K562 (cell line): ENCODE measurements around the gene PDE4D. TPM values are rescaled to one million over a fixed set of nuclear protein-coding genes. Genes with fewer than 3 reads are reported as not detected.

Experiments
- ATAC-seq: fragments of 200-7000 bp; cut with Tn5 transposase; 3 replicates; pipeline ENCODE4 v1.9.1; 2020; ENCODE audit warnings: moderate library complexity
- BruUV-seq: library from RNA; stranded (reverse); fragments of 400-500 nt; replicated peaks from 2 replicates; lab custom pipeline; 2021; lab: Mats Ljungman, UMichigan
- CTCF ChIA-PET: fragments of 300-600 bp; formaldehyde crosslinking; extraction: SDS; loops from one replicate; lab custom pipeline; 2021; ENCODE audit warnings: low intra/inter-chr PET ratio; lab: Yijun Ruan, JAX
- POLR2A ChIA-PET: fragments of 300-600, 350-650 bp; sonication (Branson Sonifier 250); formaldehyde crosslinking; extraction: SDS; loops from one replicate; lab custom pipeline; 2021; ENCODE audit warnings: antibody characterized with exemption, inconsistent platforms; lab: Yijun Ruan, JAX
- DNase-seq, 4 experiments: peaks; one replicate each; pipeline versions ENCODE4 v3.0.0 to v3.0.0-alpha.2; 2011 to 2018; ENCODE audit warnings: low spot score in 3 of 4, mixed read lengths in 3 of 4; ENCODE audit errors: extremely low read depth in 1 of 4
- FAIRE-seq: peaks from 2 replicates; lab custom pipeline; 2011; peaks lifted over from hg19 to GRCh38; lab: Jason Lieb, UNC
- H2AFZ ChIP-seq: 2 replicates; pipeline ENCODE4 v1.6.0; 2011; ENCODE audit warnings: low read depth, low read length, control low read depth, inconsistent platforms
- H3K27ac ChIP-seq: fragments of 200-600 bp; 3 replicates; pipeline ENCODE4 v1.8.0; 2011; ENCODE audit warnings: low read depth, mild to moderate bottlenecking, control low read depth, inconsistent platforms, low read length, moderate library complexity, mixed read lengths; ENCODE audit errors: extremely low read depth
- H3K27me3 ChIP-seq, 2 experiments: fragments of 300-600 bp in 1 of 2; 2 replicates in 1 of 2; 3 replicates in 1 of 2; pipeline versions ENCODE4 v1.6.0 to v1.8.0; 2011; ENCODE audit warnings: inconsistent platforms in 2 of 2, low read length in 2 of 2, mild to moderate bottlenecking in 1 of 2, mixed read lengths in 1 of 2, moderate library complexity in 1 of 2; ENCODE audit not compliant: control insufficient read depth in 2 of 2, insufficient read depth in 2 of 2
- H3K36me3 ChIP-seq: fragments of 300-600 bp; 3 replicates; pipeline ENCODE4 v1.8.0; 2011; ENCODE audit warnings: mild to moderate bottlenecking, low read length, inconsistent platforms; ENCODE audit not compliant: control insufficient read depth, insufficient read depth
- H3K4me1 ChIP-seq, 2 experiments: fragments of 200-600 bp in 1 of 2; replicated peaks in 1 of 2; 2 replicates in 1 of 2; 3 replicates in 1 of 2; pipeline versions ENCODE4 v1.5.1 to v1.8.0; 2011; ENCODE audit warnings: inconsistent platforms in 2 of 2, low read length in 2 of 2, mild to moderate bottlenecking in 1 of 2, mixed read lengths in 1 of 2, moderate library complexity in 1 of 2; ENCODE audit not compliant: control insufficient read depth in 2 of 2, insufficient read depth in 2 of 2
- H3K4me2 ChIP-seq: 2 replicates; pipeline ENCODE4 v1.6.1; 2011; ENCODE audit warnings: low read length, control low read depth, inconsistent platforms, mixed read lengths; ENCODE audit not compliant: insufficient read depth
- H3K4me3 ChIP-seq: fragments of 200-600 bp; sonication (generic), shearing (Covaris generic); 2 replicates; pipeline ENCODE4 v1.5.1; 2016; ENCODE audit warnings: control low read depth, inconsistent platforms
- H3K79me2 ChIP-seq: fragments of 200-600 bp; 3 replicates; pipeline ENCODE4 v1.8.0; 2011; ENCODE audit warnings: low read length, inconsistent platforms; ENCODE audit not compliant: control insufficient read depth, insufficient read depth
- H3K9ac ChIP-seq, 2 experiments: 2 replicates each; pipeline versions ENCODE4 v1.6.0 to v1.6.1; 2011; ENCODE audit warnings: low read depth in 2 of 2, low read length in 2 of 2, control low read depth in 1 of 2, inconsistent platforms in 1 of 2, mild to moderate bottlenecking in 1 of 2, mixed read lengths in 1 of 2; ENCODE audit not compliant: insufficient read depth in 1 of 2
- H3K9me1 ChIP-seq: one replicate; pipeline ENCODE4 v1.6.0; 2011; ENCODE audit warnings: inconsistent platforms, mild to moderate bottlenecking, low read length, moderate library complexity; ENCODE audit not compliant: control insufficient read depth, insufficient read depth
- H3K9me3 ChIP-seq: replicated peaks from 2 replicates; pipeline ENCODE4 v1.5.1; 2011; ENCODE audit warnings: low read depth, low read length, inconsistent platforms; ENCODE audit not compliant: control insufficient read depth, insufficient read depth
- H4K20me1 ChIP-seq: replicated peaks from 2 replicates; pipeline ENCODE4 v1.6.1; 2011; ENCODE audit warnings: low read length, inconsistent platforms, mixed read lengths; ENCODE audit not compliant: control insufficient read depth, insufficient read depth
- GABPB2 ChIP-seq: fragments of 250-450 bp; sonication (Bioruptor Pico); conservative IDR thresholded peaks from 2 replicates; pipeline ENCODE4 v1.5.1; 2021; ENCODE audit warnings: mild to moderate bottlenecking
- NELFE ChIP-seq: IDR thresholded peaks from 2 replicates; pipeline ENCODE4 v1.6.1; 2011; ENCODE audit warnings: mild to moderate bottlenecking; ENCODE audit not compliant: insufficient read depth, insufficient read length
- RB1 ChIP-seq: fragments of 450-650 bp; IDR thresholded peaks from 2 replicates; pipeline ENCODE4 v1.6.1; 2017; ENCODE audit warnings: low read depth, mild to moderate bottlenecking
- REST ChIP-seq, 2 experiments: fragments of 450-650 bp; formaldehyde crosslinking in 1 of 2; IDR thresholded peaks; 2 replicates each; pipeline versions ENCODE4 v1.4.0 to v1.6.1; 2014 to 2020; ENCODE audit warnings: mild to moderate bottlenecking in 2 of 2, borderline replicate concordance in 1 of 2, low read depth in 1 of 2
- THRB ChIP-seq: fragments of 450-650 bp; formaldehyde crosslinking; conservative IDR thresholded peaks from 2 replicates; pipeline ENCODE4 v1.4.0; 2022; ENCODE audit warnings: mild to moderate bottlenecking, missing genetic modification characterization
- ZNF184 ChIP-seq: sonication (generic); formaldehyde crosslinking; IDR thresholded peaks from 2 replicates; pipeline ENCODE4 v1.5.0; 2020; ENCODE audit warnings: missing genetic modification reagents
- ZNF609 ChIP-seq: sonication (generic); formaldehyde crosslinking; IDR thresholded peaks from 2 replicates; pipeline ENCODE4 v1.8.1; 2023; ENCODE audit warnings: missing genetic modification reagents, mild to moderate bottlenecking, borderline replicate concordance
- ZZZ3 ChIP-seq: fragments of 450-650 bp; IDR thresholded peaks from 2 replicates; pipeline ENCODE4 v1.6.1; 2016; ENCODE audit warnings: antibody characterized with exemption, mild to moderate bottlenecking, moderate library complexity
- WGBS: fragments of 100-300 bp; shearing (Covaris generic); methylation state at CpG from one replicate; pipeline ENCODE4 v1.1.6; 2016; ENCODE audit warnings: low coverage, mixed read lengths; ENCODE audit not compliant: insufficient coverage; ENCODE audit errors: missing lambda C conversion rate; 5-methylcytosine and 5-hydroxymethylcytosine counted together
- in situ Hi-C: fragments of 300-500 bp; cut with MboI; formaldehyde crosslinking; loops from 4 replicates; pipeline ENCODE4 v1.15.0; 2018; ENCODE audit warnings: inconsistent platforms, mixed read lengths
- intact Hi-C: fragments of 100-400 bp; cut with micrococcal nuclease; formaldehyde crosslinking; loops from 2 replicates; pipeline ENCODE4 v1.14.2; 2022
- polyA plus RNA-seq, 8 experiments: library from polyadenylated mRNA; depleted of rRNA in 4 of 8; stranded (reverse) in 5 of 8; unstranded in 3 of 8; fragments of >200 nt; fragmentation: Nextera tagmentation in 2 of 8; fragmentation: Illumina TruSeq in 1 of 8; extraction: Ambion mirVana in 2 of 8; extraction: Trizol in 1 of 8; gene quantifications; 2 replicates each; pipeline versions ENCODE4 v1.2.1 to v1.2.3, GENCODE V29; 2011 to 2014; ENCODE audit warnings: inconsistent platforms in 1 of 8, missing spikeins in 1 of 8
- total RNA-seq, 7 experiments: library from RNA; depleted of rRNA in 6 of 7; stranded (reverse); fragments of >200 nt in 6 of 7; fragmentation: Illumina TruSeq in 2 of 7; extraction: Trizol in 2 of 7; gene quantifications; 2 replicates each; pipeline versions ENCODE4 v1.2.1 to v1.2.3, GENCODE V29; 2011 to 2021; ENCODE audit warnings: low replicate concordance in 1 of 7

PDE4D gene
- total and polyA plus RNA-seq, 9 of the 15 experiments (the other 6 are each of a cell fraction or from before 2014, with no cell fraction given): 0.04 to 0.46 (median 0.13) TPM

- CTCF ChIA-PET: no interaction called here
- Histone ChIP-seq H3K9ac (no peak overlapping the region), H3K4me2 (no peak overlapping the region), H2AFZ (no peak overlapping the region), H3K36me3 (no peaks in the 10 kb centered on the region), H4K20me1 (no peaks in the 10 kb centered on the region), H3K27me3 (no peaks in the 10 kb centered on the region), H3K9me3 (no peaks in the 10 kb centered on the region), H3K4me1 (no peaks in the 10 kb centered on the region), H3K27ac (no peak overlapping the region), H3K79me2 (no peaks in the 10 kb centered on the region), H3K9me1 (no peaks in the 10 kb centered on the region), H3K4me3 (no peak overlapping the region)
- 0% methylated on average over 5 of the region's 5 CpGs for WGBS
- intact Hi-C loops: no loop called here
- no peak for FAIRE-seq
- no TSS peak for BruUV-seq
- POLR2A ChIA-PET: no interaction called here
- in situ Hi-C loops: no loop called here
- ATAC-seq: no peak
- no peak for DNase-seq
- no peak for TF ChIP-seq RB1
- no peak for TF ChIP-seq ZNF609
- no peak for TF ChIP-seq ZZZ3
- TF ChIP-seq REST (IDR thresholded peaks at IDR 0.05; ENCODE audit: borderline replicate concordance): no peak
- TF ChIP-seq REST (CRISPR knock-in tag; IDR thresholded peaks at IDR 0.05; ENCODE audit: low read depth): no peak
- no peak for TF ChIP-seq NELFE
- TF ChIP-seq ZNF184 (CRISPR knock-in tag): no peak
- TF ChIP-seq THRB (CRISPR knock-in tag): no peak
- no peak for TF ChIP-seq GABPB2 (CRISPR knock-in tag)
These were observed 973.7 kb downstream of the PDE4D start for GRCh38 chr5:58919833-58920232.
